Measurements from ENCODE around the gene CDK11A.
"Not testable (repeated sequence)": the region's sequence is repeated elsewhere in the genome, so short reads cannot be mapped to it uniquely, and the experiment has no call there.

Gene CDK11A

DNA sequence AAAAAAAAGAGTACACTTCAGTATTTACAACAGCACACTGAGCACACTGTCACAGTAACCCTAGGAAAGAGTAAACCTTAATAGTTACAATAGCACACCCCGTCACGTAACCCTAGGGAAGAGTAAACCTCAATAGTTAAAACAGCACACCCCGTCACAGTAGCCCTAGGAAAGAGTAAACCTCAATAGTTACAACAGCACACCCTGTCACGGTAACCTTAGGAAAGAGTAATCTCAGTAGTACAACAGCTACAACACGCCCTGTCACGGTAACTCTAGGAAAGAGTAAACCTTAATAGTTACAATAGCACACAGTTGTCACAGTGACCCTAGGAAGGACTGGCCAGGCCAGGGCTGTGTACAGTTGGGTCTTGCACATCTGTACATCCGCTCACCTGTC is 3.0 kb downstream of the CDK11A start:
- no peak for DNase-seq

DNA sequence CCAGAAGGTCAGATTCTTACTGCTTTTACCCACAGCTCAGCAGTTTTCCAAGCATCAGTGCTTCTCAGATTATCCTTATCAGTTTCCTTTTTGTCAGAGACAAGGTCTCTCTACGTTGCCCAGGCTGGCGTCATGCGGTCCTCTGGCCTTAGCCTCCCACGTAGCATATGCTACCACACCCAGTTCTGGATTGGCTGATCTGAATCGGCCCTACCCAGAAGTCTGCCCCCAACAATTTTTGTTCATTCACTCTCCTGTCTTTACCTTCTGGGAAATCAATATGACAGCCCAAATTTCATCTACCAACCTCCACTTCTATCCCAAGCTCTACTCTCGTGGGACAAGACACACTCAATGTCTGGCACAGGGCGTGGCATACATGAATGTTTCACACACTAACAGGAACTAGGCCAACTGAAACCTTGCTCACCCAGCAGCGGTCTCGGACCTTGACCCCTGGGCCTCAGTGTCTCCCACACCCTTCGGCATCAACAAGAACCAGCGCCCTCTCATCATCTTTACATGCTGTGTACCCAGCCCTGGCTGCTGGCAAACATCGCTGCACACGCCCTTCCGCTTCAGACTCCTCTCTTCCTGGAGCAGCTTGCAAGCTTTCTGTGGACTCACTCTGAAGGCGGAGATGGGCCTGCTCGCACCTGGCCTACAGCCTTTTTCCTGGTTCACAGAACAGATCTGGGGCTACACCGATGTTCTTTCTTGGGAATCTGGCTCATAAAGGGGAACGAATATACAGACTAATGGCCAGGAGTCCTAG is 8.9 kb downstream of the CDK11A start:
- not testable (repeated sequence) for DNase-seq

DNA sequence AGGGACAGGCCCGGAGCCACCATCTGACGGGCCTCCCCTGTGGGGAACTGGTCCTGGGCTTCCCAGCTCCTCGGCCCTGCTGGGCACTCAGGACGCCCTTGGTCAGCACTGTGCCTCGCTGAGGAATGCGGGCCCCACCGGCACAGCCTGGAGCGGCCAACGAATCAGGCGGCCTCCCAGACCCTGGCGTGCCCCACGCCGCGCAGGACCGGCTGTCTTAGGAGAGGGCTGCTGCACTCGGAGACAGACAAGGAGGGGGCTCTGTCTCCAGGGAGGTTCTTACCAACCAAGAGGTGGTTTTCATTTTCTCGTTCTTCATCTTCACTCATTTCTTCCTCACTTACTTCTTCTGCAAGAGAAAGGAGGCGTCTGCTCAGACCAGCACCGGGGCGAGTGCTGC is 16.3 kb downstream of the CDK11A start:
- DNase-seq: not testable (repeated sequence)

DNA sequence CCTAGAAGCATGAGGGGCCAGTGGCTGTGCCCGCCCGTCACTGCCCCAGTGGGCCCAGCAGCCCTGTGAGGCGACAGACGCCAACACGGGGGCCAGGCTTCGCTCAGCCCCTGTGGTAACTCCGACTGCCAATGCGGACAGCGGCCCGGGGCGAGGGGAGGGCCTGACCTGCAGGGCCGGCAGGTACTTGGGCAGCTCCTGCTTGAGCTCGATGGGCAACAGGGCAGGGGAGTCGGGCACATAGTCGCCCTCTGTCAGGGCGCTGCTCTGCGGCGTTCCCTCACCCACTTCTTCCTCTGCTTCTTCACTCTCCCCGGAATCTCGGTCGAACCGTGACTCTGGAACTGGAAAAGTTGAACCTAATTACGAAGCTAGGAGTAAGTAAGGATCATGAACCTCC is 16.9 kb downstream of the CDK11A start:
- DNase-seq: not testable (repeated sequence)

DNA sequence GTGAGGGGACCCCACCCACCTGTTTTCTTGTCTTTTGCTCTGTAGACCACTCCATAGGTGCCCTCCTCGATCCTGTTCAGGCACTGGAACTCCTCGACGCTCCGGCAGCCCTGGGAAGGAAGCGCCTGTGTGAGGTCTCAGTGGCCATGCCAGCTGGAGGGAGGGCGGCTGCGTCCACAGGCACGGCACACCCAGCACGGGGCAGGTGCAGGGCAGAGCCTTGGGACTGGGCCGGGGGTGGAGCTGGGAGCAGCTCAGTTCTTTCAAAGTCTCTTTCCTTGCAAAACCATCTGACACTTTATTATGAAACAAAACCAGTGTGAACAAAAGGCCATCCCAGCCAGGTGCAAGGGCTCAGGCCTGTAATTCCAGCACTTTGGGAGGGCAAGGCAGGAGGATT is 18.5 kb downstream of the CDK11A start:
- not testable (repeated sequence) for DNase-seq

DNA sequence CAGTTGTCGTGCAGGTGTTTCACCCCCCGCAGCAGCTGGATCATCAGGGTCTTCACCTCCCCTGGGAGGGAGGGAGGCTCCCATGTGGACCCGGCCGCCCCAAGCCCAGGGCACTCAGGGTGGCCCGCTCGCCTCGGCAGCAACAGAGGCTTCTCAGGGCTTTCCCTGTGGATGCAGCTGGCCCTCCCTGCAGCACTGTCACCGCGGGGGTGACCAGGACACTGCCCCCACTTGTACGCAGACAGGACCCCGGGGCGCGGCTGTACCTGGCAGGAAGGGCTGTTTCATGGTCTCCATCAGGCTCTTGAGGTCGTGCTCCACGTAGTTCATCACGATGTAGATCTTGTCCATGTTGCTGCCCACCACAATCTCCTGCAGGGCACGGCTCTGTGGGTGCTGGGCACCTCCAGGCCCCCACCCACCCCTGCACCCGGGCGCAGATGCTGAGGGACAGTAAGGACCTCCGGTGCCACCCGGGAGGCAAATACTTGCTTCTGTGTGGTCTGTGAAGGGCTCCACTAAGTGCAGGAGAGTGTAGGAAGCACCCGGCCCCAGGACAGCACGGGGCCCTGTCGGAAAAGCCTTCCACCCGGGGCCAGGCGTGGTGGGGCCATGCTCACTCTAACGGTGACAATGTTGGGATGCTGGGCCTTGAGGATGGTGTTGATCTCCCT is 19.7 kb downstream of the CDK11A start:
- DNase-seq: not testable (repeated sequence)

DNA sequence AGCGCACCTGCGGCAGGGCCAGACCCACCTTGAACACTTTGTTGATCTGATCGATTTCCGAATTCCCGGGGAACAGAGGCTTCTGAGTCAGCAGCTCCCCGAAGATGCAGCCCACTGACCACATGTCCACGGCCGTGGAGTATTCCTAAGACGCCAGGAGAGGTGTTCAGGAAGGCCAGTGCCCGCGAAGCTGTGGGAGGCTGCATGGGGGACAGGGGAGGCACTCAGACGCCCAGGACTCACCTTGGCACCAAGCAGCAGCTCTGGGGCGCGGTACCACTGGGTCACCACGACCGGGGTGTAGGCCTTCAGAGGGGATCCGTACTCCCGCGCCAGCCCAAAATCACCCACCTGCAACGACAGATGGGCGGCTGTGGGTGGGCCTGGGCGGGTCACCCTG is 20.4 kb downstream of the CDK11A start:
- no peak for DNase-seq

DNA sequence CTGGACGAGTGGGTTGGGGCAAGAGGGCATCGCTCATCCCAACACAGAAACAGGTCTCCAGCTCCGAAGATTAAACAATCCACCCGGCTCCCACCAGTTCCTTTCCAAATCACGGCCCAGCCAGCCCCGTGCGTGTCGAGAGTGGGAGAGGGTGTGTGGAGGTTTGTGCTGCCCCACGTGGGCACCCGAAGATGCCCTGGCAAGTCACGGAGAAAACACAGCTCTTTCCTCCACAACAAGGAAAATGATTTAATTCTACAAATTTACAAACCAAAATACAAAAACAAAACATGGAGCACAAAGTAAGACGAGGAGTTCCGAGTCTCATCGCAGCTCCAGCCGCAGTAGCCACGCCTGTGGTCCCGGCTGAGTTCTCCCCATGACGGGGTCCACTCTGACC is 21.7 kb downstream of the CDK11A start:
- DNase-seq: not testable (repeated sequence)

DNA sequence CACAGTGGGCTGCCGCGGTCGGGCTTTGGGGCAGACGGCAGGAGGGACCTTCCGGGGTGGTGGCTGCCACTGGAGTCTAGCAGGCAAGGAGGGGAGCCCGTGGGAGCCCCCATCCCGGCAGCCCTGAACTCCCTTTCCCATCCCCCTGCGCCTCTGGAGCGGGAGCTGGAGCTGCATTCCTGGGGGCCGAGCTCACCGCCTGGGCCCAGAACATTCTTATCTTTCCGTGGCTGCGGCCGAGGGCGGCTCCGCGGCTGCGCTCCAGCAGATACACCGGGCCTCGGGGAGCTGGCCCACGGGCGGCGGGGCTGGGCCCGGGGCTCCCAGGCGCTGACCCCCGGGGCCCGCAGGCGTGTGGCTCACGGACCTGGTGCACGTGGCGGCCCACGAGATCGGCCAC is 23.6 kb downstream of the CDK11A start:
- not testable (repeated sequence) for DNase-seq

DNA sequence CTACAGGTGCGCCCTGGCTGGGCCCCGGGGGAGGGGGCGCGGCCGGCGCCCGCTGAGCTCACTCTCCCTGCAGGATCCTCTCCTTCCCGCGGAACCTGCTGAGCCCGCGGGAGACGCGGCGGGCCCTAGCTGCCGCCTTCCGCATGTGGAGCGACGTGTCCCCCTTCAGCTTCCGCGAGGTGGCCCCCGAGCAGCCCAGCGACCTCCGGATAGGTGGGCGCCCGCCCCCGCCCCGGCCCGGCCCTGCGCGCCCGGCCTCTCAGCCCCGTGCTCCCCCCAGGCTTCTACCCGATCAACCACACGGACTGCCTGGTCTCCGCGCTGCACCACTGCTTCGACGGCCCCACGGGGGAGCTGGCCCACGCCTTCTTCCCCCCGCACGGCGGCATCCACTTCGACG is 24.1 kb downstream of the CDK11A start:
- DNase-seq: not testable (repeated sequence)

DNA sequence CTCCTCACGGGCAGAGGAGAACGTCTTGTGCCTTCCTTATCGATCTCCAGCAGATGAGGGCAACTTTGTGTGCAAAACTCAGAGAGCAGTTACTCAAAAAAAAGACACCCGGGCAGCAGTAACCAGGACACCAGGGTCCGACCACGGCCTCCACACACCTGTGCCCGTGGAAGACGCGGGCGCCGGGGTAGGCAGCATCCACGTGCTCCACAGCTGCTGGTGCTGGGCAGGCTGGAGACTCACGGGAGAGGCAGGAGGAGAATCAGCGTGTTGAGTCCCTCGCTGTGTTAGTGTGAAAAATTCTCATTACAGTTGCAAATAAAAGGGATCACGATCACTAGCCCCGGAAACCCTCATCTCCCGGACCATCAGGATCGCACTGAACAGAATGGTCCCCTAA is 25.1 kb downstream of the CDK11A start:
- not testable (repeated sequence) for DNase-seq

DNA sequence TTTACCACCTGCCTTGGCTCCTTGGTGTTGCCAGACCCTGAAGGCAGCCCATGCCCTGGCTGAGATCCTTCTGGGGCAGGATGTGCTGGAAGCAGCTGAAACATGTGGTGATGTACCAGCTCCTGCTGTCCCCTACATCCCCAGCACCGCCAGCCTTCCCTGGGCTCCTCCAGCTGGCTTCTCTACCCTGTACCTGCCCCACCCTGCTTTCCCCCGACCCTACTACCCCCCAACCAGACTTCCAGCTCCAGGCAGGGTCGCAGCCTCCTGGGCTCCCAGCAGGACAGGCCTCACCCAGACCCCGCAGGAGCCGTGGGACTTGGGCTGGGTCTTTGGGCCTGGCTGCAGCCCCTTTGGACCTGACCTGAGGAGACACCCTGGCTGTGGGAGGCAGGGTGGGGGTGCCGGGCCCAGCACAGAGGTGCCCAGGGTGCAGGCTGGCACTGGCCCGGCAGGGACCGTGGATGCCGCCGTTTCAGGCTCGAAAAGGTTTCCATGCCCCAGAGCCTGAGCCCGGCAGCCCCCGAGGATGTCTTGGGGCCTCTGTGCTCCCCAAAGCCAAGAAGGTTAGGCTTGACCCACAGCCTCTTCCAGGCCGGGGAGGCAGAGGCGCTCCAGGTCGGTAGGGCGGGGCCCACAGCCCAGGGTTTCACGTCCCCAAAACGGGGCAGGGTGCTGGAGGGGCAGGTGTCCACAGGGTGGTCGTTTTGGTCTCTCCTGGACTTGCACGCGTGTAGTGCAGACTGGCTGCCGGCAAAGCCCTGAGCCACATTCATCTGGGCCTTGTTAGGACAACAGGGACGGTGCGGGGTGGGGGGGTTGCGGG is 26.6 kb downstream of the CDK11A start:
- DNase-seq: not testable (repeated sequence)

DNA sequence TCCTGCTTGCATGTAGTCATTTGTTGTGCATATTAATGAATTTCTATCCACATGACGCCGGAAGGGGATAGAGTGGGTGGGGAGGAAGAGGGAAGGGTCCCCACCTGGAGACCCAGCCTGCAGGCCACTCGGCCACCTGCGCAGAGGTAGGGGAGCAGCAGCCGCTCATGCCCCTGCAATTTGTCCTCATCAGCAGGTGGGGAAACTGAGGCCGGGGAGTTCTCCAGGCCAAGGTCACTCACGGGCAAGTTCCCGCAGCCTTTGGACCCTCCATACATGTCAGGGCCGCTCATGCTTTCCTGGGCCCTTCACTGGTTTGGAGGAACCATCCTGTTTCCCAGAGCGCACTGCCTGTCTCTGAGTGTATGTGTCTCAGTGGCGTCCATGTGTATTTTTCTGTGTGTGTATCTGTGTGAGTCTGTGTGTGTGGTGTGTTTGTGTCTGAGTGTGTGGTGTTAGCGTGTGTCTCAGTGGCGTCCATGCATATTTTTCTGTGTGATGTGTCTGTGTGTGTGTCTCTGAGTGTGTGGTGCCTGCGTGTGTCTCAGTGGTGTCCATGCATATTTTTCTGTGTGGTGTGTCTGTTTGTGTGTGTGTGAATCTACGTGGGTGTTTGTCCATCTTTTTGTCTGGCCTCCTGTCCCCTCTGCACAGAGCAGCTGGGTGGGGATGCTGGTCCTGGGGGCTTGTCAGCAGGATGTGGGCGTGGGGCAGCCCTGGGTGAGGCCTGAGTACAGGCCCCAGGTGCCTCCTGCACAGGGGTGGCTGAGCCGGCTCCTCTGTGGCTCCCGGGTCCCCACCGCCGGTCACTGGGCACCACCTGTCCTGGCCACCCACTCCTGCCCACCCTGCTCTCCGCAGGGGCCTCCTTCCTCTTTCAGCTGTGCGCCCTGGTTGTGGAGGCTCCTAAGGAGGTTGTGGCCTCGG is 27.5 kb downstream of the CDK11A start:
- DNase-seq: not testable (repeated sequence)

DNA sequence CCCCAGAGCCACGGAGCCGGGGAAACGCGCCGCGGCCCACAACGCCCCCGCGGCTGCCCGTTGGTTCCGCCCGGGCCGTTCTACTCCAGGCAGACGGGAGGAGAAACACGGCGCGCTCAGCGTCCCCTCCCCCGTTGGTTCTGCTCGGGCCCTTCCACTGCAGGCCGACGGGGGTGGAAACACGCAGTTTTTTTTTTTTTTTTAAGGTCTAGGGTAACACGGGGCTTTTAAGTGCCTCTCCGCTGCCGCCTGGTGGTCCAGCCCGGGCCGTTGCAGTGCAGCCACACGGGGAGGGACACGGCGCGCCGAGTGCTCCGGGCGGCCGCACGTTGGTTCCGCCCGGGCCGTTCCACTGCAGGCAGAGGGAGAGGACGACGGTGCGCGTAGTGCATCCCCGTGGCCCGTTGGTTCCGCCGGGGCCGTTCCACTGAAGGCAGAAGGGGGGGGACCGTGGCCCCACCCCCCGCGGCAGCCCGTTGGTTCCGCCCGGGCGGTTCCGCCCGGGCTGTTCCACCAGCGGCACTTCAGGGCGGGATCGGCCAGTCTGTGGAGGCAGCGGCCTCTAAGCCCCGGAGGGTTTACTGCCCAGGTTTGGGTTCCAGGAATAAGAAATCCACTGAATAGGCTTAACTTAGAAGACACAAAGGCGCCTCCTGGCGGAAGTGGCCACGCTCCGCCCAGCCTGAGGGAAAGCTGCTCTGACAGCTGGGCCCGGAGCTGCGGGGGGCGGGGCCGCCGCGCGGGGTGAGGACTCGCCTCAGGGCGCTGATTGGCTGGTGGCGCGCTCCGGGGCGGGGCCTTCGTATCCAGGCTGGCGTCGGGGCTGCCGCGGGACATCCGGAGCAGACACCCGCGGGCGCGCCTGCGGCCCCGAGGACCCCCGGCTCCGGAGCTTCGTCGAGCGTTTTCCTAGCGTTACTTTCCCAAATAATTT is 31.2 kb downstream of the CDK11A start, which contains the start of gene SLC35E2B:
Gene SLC35E2B, minus strand, starts transcription at position 82 of the 934 bp plus-strand sequence. CDS start 16,096 bp downstream, outside the sequence.
- peak; percentile 97 for DNase-seq

DNA sequence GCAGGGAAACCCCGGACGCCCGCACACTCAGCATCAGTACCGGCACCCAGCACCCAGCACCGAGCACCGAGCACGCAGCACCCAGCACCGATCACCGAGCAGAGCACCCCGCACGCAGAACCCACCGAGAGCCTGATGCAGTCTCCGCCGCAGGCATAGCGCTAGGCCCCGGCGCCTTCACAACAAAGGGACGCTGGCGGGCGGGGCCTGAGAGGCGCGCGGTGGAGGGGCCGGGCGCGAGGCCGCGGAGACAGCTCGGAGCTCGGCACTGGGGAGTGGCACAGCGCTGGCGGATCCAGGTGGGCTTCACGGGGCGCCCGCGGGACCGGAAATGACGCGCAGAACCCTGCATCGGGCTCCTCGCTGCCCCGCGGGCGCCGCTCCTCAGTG is 31.8 kb downstream of the CDK11A start:
- peak; percentile 84 for DNase-seq

DNA sequence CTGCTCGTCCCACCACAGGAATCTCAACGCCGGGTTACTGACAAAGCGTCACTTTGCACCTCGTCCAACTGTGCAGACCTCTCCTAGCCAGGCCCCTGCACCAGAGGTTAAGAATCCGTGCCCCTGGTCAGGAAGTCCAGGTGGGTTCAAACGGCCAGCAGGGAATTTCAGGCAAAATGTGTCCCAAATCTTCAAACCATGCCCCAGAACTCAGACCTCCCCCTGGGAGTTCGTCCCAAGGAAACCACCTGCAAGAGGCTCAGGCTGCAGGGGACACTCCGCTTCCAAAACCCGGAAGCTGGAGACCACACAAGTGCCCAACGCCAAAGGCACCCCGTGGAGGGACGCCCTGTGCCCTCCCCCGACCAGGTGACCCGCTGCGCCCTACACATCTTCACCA is 32.7 kb downstream of the CDK11A start:
- DNase-seq: not testable (repeated sequence)

DNA sequence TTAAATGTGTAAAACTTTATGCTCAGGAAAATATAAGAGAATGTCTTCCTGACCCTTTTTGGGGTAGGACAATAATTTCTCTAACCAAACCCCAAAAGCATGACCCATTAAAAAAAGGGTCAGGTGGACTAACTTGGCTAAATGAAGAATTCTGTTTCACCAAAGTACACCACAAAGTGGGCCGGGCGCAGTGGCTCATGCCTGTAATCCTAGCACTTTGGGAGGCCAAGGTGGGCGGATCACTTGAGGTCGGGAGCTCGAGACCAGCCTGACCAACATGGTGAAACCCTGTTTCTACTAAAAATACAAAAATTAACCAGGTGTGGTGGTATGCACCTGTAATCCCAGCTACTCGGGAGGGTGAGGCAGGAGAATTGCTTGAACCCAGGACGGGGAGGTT is 34.6 kb downstream of the CDK11A start:
- DNase-seq: not testable (repeated sequence)

DNA sequence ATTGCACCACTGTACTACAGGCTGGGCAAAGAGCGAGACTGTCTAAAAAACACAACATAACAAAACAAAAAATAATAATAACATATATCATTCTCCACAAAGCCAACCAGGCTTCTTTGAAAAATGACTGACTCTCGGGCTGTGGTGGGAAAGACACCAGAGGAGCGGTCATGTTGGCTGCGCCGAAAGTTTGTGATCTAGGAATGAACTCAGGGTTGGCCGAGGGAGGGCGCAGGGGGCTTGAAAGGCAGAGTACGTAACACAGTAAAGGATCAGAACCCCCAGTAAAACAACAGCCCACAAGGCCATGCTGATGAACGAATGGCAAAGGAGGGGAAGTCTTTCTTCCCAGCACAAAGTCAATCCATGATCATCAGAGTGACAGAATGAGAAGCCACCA is 36.3 kb downstream of the CDK11A start:
- no peak for DNase-seq

DNA sequence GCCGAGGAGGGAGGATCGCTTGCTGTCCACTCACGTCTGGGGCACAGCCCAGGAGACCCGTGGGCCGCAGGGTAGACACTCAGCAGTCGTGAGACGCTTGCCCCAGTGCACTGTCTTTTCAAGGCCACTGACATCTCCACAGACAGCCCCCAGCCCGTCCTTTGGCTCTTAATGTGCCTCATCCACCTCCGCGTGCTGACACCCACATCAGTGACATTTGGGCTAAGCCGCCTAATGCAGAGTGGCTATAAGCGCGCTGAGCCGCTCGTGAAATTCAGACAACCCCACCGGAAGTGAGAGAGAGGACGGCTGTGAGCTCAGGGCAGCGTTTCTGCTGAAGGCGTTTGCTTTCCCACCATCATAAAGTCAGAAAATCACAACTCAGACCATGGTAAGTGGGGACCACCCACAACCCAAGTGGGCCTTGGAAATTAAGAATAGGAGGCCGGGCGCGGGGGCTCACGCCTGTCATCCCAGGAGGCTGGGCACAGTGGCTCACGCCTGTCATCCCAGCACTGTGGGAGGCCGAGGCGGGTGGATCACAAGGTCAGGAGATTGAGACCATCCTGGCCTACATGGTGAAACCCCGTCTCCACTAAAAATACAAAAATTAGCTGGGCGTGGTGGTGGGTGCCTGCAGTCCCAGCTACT is 40.0 kb downstream of the CDK11A start:
- no peak for DNase-seq

DNA sequence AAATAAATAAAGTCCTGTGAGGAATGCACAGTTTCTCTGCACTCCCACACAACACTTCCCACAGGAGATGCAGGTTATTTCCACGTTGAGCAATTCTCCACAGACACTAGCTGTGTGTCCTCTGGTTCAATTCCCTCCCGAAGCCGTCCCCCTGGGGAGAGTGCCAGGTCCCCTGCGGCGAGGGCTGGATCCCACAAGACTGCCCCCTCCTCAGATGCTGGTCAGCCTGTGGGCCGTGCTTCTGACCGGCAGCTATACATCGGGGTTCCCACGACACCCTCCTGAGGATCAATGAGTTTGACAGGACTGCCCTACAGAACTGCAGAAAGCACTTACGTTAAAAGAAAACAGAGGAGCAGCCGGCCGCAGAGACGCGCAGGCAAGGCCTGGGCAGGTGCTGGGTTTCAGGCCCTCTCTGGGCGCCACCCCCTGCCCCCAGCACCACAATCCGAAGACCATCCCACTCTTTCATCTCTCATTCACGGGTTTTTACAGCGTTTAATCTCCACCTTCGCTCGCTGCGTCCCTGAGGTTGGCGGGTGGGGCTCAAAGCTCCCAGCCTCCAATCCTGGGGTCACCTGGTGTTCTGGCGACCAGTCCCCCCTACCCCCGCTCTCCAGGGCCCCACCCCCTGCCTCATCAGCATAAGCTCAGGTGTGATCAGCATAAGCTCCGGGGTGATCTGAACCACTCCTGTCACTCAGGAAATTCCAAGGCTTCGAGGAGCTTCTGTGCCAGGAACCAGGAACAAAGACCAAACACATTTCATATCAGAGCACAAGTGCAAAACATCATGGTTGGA is 40.9 kb downstream of the CDK11A start:
- DNase-seq: no peak
